Choroid plexus epithelial cell (primary cell): ENCODE data around the gene OFD1.
A peak's percentile ranks its signal among the peaks of the same experiment; 100 is the strongest.

Experiments used
- DNase-seq: peaks from one replicate; pipeline ENCODE4 v3.0.0-alpha.2; 2010; ENCODE audit warnings: low read depth
- H3K4me3 ChIP-seq: 2 replicates; pipeline ENCODE4 v1.5.1; 2011; ENCODE audit warnings: low read depth, mild to moderate bottlenecking, control low read depth, low read length, moderate library complexity
- CTCF ChIP-seq: conservative IDR thresholded peaks from 2 replicates; pipeline ENCODE4 v1.5.1; 2011; ENCODE audit warnings: low read depth, mild to moderate bottlenecking, control low read depth, inconsistent platforms, low read length, moderate library complexity

OFD1 gene

GRCh38 chrX:13690836-13691235, 43.7 kb upstream of the OFD1 start:
- H3K4me3 ChIP-seq, result peak overlapping the region; percentile 77
- TF ChIP-seq CTCF, result peak; percentile 39
- DNase-seq, result no peak

GRCh38 chrX:13691841-13692371, 42.6 kb upstream of the OFD1 start:
- TF ChIP-seq CTCF, result no peak
- DNase-seq, result peak; percentile 20
- no peak overlapping the region for H3K4me3 ChIP-seq

DNA sequence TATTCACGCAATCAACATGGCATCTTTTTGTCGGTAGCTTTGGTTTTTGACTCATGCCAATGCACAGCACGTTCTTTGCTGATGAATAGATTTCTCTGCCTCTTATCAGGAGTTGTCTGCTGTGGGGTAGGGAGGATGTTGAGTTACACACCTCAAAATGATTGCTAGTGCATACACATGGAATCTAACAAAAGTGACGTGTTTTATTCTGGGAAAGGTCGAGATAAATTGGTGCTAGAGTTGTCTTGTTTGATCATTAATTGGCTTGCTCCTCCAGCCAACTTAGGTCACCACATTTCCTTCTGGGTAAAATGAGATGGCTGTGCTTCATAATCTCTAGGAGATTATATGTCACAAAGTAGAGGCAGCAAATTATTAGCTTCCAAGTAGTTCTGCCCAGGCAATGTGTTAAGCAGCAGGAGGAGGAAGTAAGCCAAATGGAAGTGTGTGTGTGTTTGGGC, 41.7 kb upstream of the OFD1 start:
- no peak for DNase-seq
- no peak overlapping the region for H3K4me3 ChIP-seq
- TF ChIP-seq CTCF, result no peak

DNA sequence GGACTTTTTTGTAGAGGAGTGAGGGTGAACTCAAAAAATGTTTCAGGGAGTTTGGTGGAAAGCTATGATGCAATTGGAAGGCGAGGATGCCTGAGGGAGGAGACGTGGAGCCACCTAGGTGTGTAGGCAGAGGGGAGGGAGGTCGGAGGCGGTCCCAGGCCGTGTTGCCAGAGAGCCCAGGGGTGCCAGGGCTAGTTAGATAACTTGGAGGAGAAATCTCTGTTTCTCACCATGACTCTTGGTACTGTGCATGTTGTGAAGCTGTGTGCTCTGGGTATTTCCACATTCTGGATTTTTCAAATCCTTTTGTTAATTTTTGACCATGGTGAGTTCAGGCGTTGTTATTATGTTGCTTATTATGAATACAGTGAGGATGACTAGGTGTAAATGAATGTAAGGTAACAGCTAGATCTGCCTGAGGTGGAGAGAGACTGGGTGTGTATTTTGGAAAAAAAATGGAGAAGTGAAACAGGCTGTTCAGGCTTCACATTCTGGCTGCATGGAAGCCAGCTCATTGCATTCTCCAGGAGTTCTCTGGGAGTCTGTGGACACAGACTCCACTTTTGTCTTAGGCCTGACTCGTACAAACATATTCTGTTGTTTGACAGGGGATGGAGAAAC, 41.1 kb upstream of the OFD1 start:
- H3K4me3 ChIP-seq, result no peak overlapping the region
- no peak for DNase-seq
- no peak for TF ChIP-seq CTCF

DNA sequence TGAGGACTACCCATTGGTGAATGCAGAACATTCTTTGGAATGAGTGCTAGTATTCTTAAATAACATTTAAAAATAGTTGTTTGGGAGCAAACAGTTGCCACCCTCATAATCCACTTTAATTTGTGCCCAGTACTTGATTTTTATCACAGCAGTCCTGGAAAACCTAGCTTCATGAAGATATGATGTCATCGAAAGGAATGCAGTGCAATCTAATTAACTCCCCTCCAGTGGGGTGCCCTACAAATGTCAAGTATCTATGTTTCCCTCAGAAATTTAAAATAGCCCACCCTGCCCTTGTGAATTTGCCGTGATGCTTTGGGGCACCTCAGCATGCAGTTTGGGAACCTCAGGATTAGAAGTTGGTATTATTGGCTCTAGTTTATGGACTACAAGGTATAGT, 40.2 kb upstream of the OFD1 start:
- no peak for TF ChIP-seq CTCF
- peak; percentile 16 for DNase-seq
- no peak overlapping the region for H3K4me3 ChIP-seq

DNA sequence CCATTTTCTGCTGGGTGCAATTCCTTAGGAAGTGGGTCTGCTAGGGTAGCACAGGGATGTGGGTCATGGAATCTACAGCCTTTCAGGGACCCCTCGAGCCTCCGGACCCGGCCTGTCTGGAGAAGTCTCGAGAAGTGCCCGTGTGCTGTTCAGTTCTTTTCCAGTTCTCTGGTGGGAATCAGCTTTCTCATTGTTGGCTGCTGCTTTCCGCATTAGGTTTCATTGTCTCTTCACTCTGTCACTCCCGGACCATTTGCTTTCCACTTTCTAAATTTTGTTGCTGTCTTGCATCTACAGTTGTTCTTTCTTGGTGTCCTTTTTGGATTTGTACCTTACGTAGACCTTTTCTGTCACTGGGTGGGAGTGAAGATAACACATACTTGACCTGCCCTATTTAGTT, 39.6 kb upstream of the OFD1 start:
- TF ChIP-seq CTCF, result no peak

DNA sequence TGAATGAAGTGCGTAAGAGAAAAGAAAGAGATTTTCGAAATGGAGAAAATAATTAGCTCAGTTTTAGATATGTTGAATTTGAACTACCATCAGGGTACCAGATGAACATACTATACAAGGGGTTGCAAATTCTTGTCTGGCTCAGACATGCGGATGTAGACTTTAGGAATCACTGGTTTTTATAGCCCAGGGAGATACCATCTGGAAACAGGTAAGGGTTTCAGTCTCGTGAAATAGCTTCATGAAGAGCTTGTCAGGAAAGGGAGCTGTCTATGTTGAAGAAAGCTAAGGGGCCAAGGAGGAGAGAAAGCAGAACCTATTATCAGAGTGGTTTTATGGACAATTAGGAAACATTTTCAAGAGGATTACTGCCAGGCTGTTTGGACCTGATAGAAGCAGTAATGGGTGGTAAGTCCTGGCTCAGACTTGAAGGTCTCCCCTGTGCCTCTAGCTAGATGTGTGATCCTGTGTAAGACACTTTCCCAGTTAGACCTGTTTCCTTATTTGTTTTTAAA, 38.9 kb upstream of the OFD1 start:
- H3K4me3 ChIP-seq, result no peak overlapping the region
- no peak for TF ChIP-seq CTCF
- no peak for DNase-seq

More for the DNA sequence above, 39.6 kb upstream of the OFD1 start:
- no peak overlapping the region for H3K4me3 ChIP-seq
- DNase-seq, result no peak
